AG04450 (cell line): ENCODE measurements around the gene TANGO2. TPM values are rescaled to one million over a fixed set of nuclear protein-coding genes. Genes with fewer than 3 reads are reported as not detected.

Experiments used
- CTCF ChIA-PET: fragments of 300-600, 350-600 bp; formaldehyde crosslinking; extraction: SDS; loops from one replicate; lab custom pipeline; 2022; ENCODE audit warnings: antibody characterized with exemption, inconsistent platforms; lab: Charles Lee
- POLR2A ChIA-PET: fragments of 350-600 bp; formaldehyde crosslinking; extraction: SDS; loops from one replicate; lab custom pipeline; 2021; ENCODE audit warnings: antibody characterized with exemption, inconsistent platforms; lab: Yijun Ruan, JAX
- DNase-seq: peaks from one replicate; pipeline ENCODE4 v3.0.0-alpha.2; 2011; ENCODE audit warnings: low read depth, low spot score
- H3K27ac ChIP-seq: one replicate; pipeline ENCODE4 v1.5.1; 2012; ENCODE audit warnings: low read depth, low read length, control low read depth
- H3K27me3 ChIP-seq: one replicate; pipeline ENCODE4 v1.6.0; 2012; ENCODE audit warnings: low read length; ENCODE audit not compliant: control insufficient read depth, insufficient read depth
- H3K4me3 ChIP-seq: 2 replicates; pipeline ENCODE4 v1.5.1; 2011; ENCODE audit warnings: mild to moderate bottlenecking, low read depth, low read length, control low read depth
- H3K9me3 ChIP-seq: 2 replicates; pipeline ENCODE4 v1.5.1; 2012; ENCODE audit warnings: low read length; ENCODE audit not compliant: control insufficient read depth, insufficient read depth
- polyA plus RNA-seq: library from polyadenylated mRNA; depleted of rRNA; stranded (reverse); fragments of >200 nt; gene quantifications from 2 replicates; pipeline ENCODE4 v1.2.3, GENCODE V29; 2011
- TF ChIP-seq, protein P1 (sequence below): IDR thresholded peaks from 2 replicates; pipeline ENCODE4 v1.5.1; 2011; ENCODE audit warnings: low read depth, low read length, control low read depth, inconsistent platforms

Gene TANGO2
- polyA plus RNA-seq, 1 experiment = 21.3 TPM

DNA sequence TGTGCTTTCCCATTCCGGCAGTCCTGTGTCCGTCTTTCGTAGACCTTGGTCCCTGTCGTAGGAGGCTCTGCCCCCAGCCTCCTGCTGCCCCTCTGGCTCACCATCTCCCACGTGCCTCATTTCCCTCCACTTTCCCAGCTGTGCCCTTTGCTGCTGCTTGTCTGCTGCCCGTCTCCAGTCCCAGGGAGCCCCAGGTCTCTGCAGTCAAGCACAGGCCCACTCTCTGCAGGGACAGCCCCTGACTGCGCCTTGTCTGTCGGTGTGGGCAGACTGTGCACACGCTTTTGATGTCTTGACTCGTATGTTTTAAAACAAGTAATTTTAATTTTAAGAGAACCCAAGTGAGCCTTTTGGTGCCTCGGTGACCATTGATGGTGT is 71.6 kb downstream of the TANGO2 start:
- ChIA-PET POLR2A (no interaction called here), CTCF (no interaction called here)
- no peak overlapping the region for H3K27ac ChIP-seq
- H3K4me3 ChIP-seq = no peak overlapping the region
- TF ChIP-seq, protein P1, sequence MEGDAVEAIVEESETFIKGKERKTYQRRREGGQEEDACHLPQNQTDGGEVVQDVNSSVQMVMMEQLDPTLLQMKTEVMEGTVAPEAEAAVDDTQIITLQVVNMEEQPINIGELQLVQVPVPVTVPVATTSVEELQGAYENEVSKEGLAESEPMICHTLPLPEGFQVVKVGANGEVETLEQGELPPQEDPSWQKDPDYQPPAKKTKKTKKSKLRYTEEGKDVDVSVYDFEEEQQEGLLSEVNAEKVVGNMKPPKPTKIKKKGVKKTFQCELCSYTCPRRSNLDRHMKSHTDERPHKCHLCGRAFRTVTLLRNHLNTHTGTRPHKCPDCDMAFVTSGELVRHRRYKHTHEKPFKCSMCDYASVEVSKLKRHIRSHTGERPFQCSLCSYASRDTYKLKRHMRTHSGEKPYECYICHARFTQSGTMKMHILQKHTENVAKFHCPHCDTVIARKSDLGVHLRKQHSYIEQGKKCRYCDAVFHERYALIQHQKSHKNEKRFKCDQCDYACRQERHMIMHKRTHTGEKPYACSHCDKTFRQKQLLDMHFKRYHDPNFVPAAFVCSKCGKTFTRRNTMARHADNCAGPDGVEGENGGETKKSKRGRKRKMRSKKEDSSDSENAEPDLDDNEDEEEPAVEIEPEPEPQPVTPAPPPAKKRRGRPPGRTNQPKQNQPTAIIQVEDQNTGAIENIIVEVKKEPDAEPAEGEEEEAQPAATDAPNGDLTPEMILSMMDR = no peak
- DNase-seq = no peak
- no peaks in the 10 kb centered on the region for H3K9me3 ChIP-seq
- no peaks in the 10 kb centered on the region for H3K27me3 ChIP-seq

DNA sequence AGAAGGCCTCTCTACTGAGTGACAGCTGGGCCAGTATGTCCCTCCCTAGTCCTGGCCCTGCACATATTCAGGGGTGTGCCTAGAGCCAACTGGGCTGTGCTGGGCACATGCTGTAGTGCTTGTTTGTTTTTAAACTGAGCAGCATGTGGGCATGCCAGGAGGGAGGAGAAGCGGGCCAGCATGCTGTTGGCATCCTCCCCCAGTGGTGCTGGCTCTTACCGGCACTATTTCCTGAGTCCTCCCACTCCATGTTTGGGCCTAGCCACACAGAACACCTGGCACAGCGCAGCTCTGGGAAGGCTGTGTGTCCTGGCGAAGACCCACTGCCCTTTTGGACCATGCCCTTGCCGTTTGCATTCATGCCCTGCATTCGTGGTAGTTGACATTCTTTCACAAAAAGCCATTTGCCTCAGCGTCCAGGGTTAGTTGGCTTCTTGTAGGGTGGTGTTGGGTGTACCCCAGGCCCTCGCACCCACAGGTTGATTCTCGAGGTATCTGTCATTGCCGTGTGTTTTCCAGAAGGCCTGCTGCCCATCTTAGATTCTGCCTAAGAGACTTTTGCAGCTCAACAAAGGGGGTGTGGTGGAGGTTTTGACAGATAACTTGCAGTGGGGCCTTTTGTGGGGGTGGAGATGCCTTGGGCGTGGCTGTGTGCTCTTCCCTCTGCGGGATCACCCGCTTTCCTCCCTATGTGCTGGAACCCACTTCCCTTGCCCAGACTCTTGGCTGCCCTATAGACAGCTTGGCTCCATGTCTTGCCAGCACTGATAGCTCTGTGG is 72.7 kb downstream of the TANGO2 start:
- Histone ChIP-seq H3K27ac (no peak overlapping the region), H3K9me3 (no peaks in the 10 kb centered on the region), H3K4me3 (no peak overlapping the region), H3K27me3 (no peaks in the 10 kb centered on the region)
- no peak for DNase-seq
- ChIA-PET CTCF (no interaction called here), POLR2A (no interaction called here)
- TF ChIP-seq, protein P1 = no peak

DNA sequence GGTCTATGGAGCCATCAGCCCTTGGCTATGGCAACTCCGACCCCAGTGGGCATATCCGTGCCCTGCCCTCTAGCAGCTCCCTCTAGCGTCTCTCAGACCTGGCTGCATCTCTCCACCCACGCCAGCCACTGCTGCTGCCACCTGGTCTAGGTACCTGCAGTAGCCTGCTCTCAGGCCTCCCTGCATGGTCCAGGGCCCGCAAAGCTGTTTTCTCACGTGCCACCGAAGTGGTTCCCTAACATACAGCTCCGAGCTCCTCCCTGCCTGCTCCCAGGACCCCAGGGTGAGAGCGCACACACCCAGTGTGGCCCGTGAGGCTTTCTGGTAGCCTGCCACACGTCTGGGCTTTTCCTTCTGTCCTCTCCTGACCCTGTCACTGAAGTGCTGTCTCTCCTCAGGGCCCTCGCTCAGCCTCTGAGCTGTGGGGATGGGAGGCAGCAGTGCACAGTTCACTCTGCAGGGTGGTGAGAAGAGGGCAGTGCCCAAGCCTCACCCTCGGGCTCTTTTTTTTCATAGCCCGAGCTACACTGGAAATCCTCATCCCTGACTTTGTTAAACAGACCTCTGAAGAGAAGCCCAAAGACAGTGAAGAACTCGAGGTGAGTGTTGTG is 73.4 kb downstream of the TANGO2 start:
- Histone ChIP-seq H3K27me3 (no peaks in the 10 kb centered on the region), H3K4me3 (no peak overlapping the region), H3K9me3 (no peaks in the 10 kb centered on the region), H3K27ac (no peak overlapping the region)
- TF ChIP-seq, protein P1 = no peak
- DNase-seq = no peak
- CTCF ChIA-PET = no interaction called here
- POLR2A ChIA-PET = interaction anchor here (0.5 kb wide), 1 partner anchor 24 kb away, joined by 9 read pairs; no protein-coding TSS in a partner anchor

DNA sequence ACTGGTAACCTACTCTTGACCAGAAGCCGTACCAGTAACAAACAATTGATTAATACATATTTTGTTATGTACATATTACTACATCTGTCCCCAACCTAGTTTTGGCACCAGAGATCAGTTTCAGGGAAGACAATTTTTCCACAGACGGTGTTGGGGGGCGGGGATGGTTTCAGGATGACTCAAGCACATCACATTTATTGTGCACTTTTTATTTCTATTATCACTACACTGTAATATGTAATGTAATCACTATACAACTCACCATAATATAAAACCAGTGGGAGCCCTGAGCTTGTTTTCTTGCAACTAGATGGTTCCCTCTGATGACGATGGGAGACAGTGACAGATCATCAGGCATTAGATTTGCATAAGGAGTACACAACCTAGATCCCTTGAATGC is 74.6 kb downstream of the TANGO2 start:
- no peak for DNase-seq
- POLR2A ChIA-PET = no interaction called here
- CTCF ChIA-PET = no interaction called here

More for the DNA sequence above, 74.6 kb downstream of the TANGO2 start:
- Histone ChIP-seq H3K9me3 (no peaks in the 10 kb centered on the region), H3K27me3 (no peaks in the 10 kb centered on the region), H3K27ac (no peak overlapping the region), H3K4me3 (no peak overlapping the region)
- TF ChIP-seq, protein P1 = no peak
